Measurements from ENCODE around the gene CA9. TPM values are rescaled to one million over a fixed set of nuclear protein-coding genes. Genes with fewer than 3 reads are reported as not detected.
"Not testable (repeated sequence)": the region's sequence is repeated elsewhere in the genome, so short reads cannot be mapped to it uniquely, and the experiment has no call there.

The CA9 gene
- total RNA-seq = 0.30 TPM
- long read RNA-seq = 0 reads

- no peak for DNase-seq (ENCODE audit: missing footprints)
- intact Hi-C loops (cut with DNase I) = no loop called here
- ATAC-seq = peak; percentile 79
Measured at GRCh38 chr9:35673132-35674024, at the start of gene CA9. TSS of gene CA9 (plus strand) at chr9:35673928. CDS start at chr9:35673960, 32 bp downstream.

- DNase-seq (ENCODE audit: missing footprints) (no peak), ATAC-seq (no peak)
- intact Hi-C loops (cut with DNase I) = no loop called here
Measured at GRCh38 chr9:35627575-35627974, 46.2 kb upstream of the CA9 start.

GRCh38 chr9:35628389-35628991 lies 45.2 kb upstream of the CA9 start:
- DNase-seq (ENCODE audit: missing footprints) (no peak), ATAC-seq (no peak)
- intact Hi-C loops (cut with DNase I) = no loop called here

GRCh38 chr9:35629597-35629996 lies 44.1 kb upstream of the CA9 start:
- intact Hi-C loops (cut with DNase I) = no loop called here
- no peak for ATAC-seq
- no peak for DNase-seq (ENCODE audit: missing footprints)

- no peak for DNase-seq (ENCODE audit: missing footprints)
- intact Hi-C loops (cut with DNase I) = no loop called here
Measured at GRCh38 chr9:35635730-35636129, 38.0 kb upstream of the CA9 start.

GRCh38 chr9:35636135-35636876 lies 37.4 kb upstream of the CA9 start:
- ATAC-seq (no peak), DNase-seq (ENCODE audit: missing footprints) (no peak)

More at GRCh38 chr9:35635730-35636129, 38.0 kb upstream of the CA9 start:
- no peak for ATAC-seq

GRCh38 chr9:35636877-35637246 lies 36.9 kb upstream of the CA9 start:
- ATAC-seq; DNase-seq (ENCODE audit: missing footprints); intact Hi-C loops (cut with DNase I): not testable (repeated sequence)

More at GRCh38 chr9:35636135-35636876, 37.4 kb upstream of the CA9 start:
- intact Hi-C loops (cut with DNase I) = no loop called here

- intact Hi-C loops (cut with DNase I); DNase-seq (ENCODE audit: missing footprints); ATAC-seq: not testable (repeated sequence)
Measured at GRCh38 chr9:35637427-35637955, 36.2 kb upstream of the CA9 start.

- intact Hi-C loops (cut with DNase I); DNase-seq (ENCODE audit: missing footprints); ATAC-seq: not testable (repeated sequence)
Measured at GRCh38 chr9:35638751-35639150, 35.0 kb upstream of the CA9 start.

- ATAC-seq; DNase-seq (ENCODE audit: missing footprints); intact Hi-C loops (cut with DNase I): not testable (repeated sequence)
Measured at GRCh38 chr9:35639225-35639624, 34.5 kb upstream of the CA9 start.

- no peak for DNase-seq (ENCODE audit: missing footprints)
- no peak for ATAC-seq
- intact Hi-C loops (cut with DNase I) = loop anchor here (10.0 kb wide), 1 partner anchor 245 kb away; no protein-coding TSS in a partner anchor
Measured at GRCh38 chr9:35639631-35640030, 34.1 kb upstream of the CA9 start.

- intact Hi-C loops (cut with DNase I) = loop anchor here (10.0 kb wide), 1 partner anchor 244 kb away; no protein-coding TSS in a partner anchor
- not testable (repeated sequence) for DNase-seq (ENCODE audit: missing footprints); ATAC-seq
Measured at GRCh38 chr9:35640431-35640830, 33.3 kb upstream of the CA9 start.

- not testable (repeated sequence) for ATAC-seq; DNase-seq (ENCODE audit: missing footprints)
- intact Hi-C loops (cut with DNase I) = loop anchor here (10.0 kb wide), 1 partner anchor 243 kb away; no protein-coding TSS in a partner anchor
Measured at GRCh38 chr9:35641478-35641877, 32.2 kb upstream of the CA9 start.

- no peak for ATAC-seq
Measured at GRCh38 chr9:35643046-35643445, 30.7 kb upstream of the CA9 start.

GRCh38 chr9:35645736-35646135 lies 28.0 kb upstream of the CA9 start:
- not testable (repeated sequence) for ATAC-seq; DNase-seq (ENCODE audit: missing footprints)
- intact Hi-C loops (cut with DNase I) = loop anchor here (2.0 to 10.0 kb wide), 2 partner anchors 41 to 239 kb away; partner anchors contain the start of gene TESK1

More at GRCh38 chr9:35643046-35643445, 30.7 kb upstream of the CA9 start:
- no peak for DNase-seq (ENCODE audit: missing footprints)
- intact Hi-C loops (cut with DNase I) = loop anchor here (10.0 kb wide), 1 partner anchor 242 kb away; no protein-coding TSS in a partner anchor

GRCh38 chr9:35646153-35646532 lies 27.6 kb upstream of the CA9 start:
- ATAC-seq (peak; percentile 17), DNase-seq (ENCODE audit: missing footprints) (no peak)
- intact Hi-C loops (cut with DNase I) = loop anchor here (2.0 to 10.0 kb wide), 2 partner anchors 41 to 239 kb away; partner anchors contain the start of gene TESK1

GRCh38 chr9:35646533-35647265 lies 27.0 kb upstream of the CA9 start:
- ATAC-seq = peak; percentile 97
- intact Hi-C loops (cut with DNase I) = loop anchor here (2.0 to 10.0 kb wide), 2 partner anchors 42 to 238 kb away; partner anchors contain the start of gene TESK1
- peak; percentile 97 for DNase-seq (ENCODE audit: missing footprints)

Data from Right ventricle myocardium inferior (tissue), 1 donor.